Epithelial cell of esophagus (primary cell): ENCODE data around the gene SRPX2.

Source experiments
- DNase-seq: peaks from one replicate; pipeline ENCODE4 v3.0.0; 2010; ENCODE audit warnings: low read depth
- H3K4me3 ChIP-seq: 2 replicates; pipeline ENCODE4 v1.5.1; 2011; ENCODE audit warnings: mild to moderate bottlenecking, low read length, control low read depth
- CTCF ChIP-seq: IDR thresholded peaks from 2 replicates; pipeline ENCODE4 v1.5.1; 2011; ENCODE audit warnings: low read depth, mild to moderate bottlenecking, low read length, control low read depth, inconsistent platforms; ENCODE audit not compliant: insufficient read depth; ENCODE audit errors: missing control alignments

Gene SRPX2

GRCh38 chrX:100636321-100636991 is 7.5 kb upstream of the SRPX2 start, which contains the start of gene TSPAN6:
Gene TSPAN6, minus strand, starts transcription at chrX:100636806. Its CDS starts 112 bp downstream, at chrX:100636694.
- DNase-seq: peak; percentile 81
- H3K4me3 ChIP-seq: peak within 1 kb of the TSS; percentile 65
- peak; percentile 50 for TF ChIP-seq CTCF

- TF ChIP-seq CTCF: no peak
- no peak overlapping the region for H3K4me3 ChIP-seq
- DNase-seq: no peak
These were observed 1.7 kb upstream of the SRPX2 start for GRCh38 chrX:100642290-100642689.

GRCh38 chrX:100643212-100643611 is 787 bp upstream of the SRPX2 start:
- no peak for TF ChIP-seq CTCF
- peak; percentile 84 for DNase-seq
- H3K4me3 ChIP-seq: no peak overlapping the region

- no peak for TF ChIP-seq CTCF
- peak overlapping the region; percentile 42 for H3K4me3 ChIP-seq
- DNase-seq: peak; percentile 66
These were observed 1.1 kb downstream of the SRPX2 start for GRCh38 chrX:100645106-100645505.

- no peak for DNase-seq
- H3K4me3 ChIP-seq: no peak overlapping the region
- no peak for TF ChIP-seq CTCF
These were observed 3.1 kb downstream of the SRPX2 start for GRCh38 chrX:100647095-100647494.

- no peak overlapping the region for H3K4me3 ChIP-seq
- DNase-seq: no peak
- no peak for TF ChIP-seq CTCF
These were observed 3.7 kb downstream of the SRPX2 start for GRCh38 chrX:100647739-100648138.

- H3K4me3 ChIP-seq: no peak overlapping the region
- peak; percentile 38 for DNase-seq
These were observed 4.7 kb downstream of the SRPX2 start for GRCh38 chrX:100648458-100649417.

More at GRCh38 chrX:100648458-100649417, 4.7 kb downstream of the SRPX2 start:
- TF ChIP-seq CTCF: no peak
